Measurements from ENCODE around the gene UPB1. TPM values are rescaled to one million over a fixed set of nuclear protein-coding genes. Genes with fewer than 3 reads are reported as not detected.
"Not testable (repeated sequence)": the region's sequence is repeated elsewhere in the genome, so short reads cannot be mapped to it uniquely, and the experiment has no call there.

Gene UPB1
- total RNA-seq, 1 experiment from 2014 or later = not detected

- Mint-ChIP-seq H3K4me3 (ENCODE audit: unreplicated experiment) (no peak overlapping the region), H3K4me1 (ENCODE audit: insufficient read depth, unreplicated experiment) (no peaks in the 10 kb centered on the region), H3K27ac (ENCODE audit: low read depth, unreplicated experiment) (no peak overlapping the region), H3K9me3 (ENCODE audit: unreplicated experiment) (no peaks in the 10 kb centered on the region), H3K36me3 (ENCODE audit: insufficient read depth, unreplicated experiment) (no peaks in the 10 kb centered on the region), H3K27me3 (ENCODE audit: insufficient read depth, unreplicated experiment) (no peaks in the 10 kb centered on the region)
- no TSS peak for BruUV-seq (replicated peaks)
- ChIA-PET POLR2A (interaction anchor here (2.1 kb wide), 1 partner anchor 25 kb away, joined by 12 read pairs; the partner anchor contains the start of genes GUCD1 and SNRPD3), CTCF (interaction anchor here (0.6 to 1.5 kb wide), 7 partner anchors 9 to 205 kb away, joined by 3 to 11 read pairs (median 4); no protein-coding TSS in a partner anchor)
- no peak for DNase-seq (ENCODE audit: unreplicated experiment)
- intact Hi-C loops (cut with micrococcal nuclease) = no loop called here
- TF ChIP-seq, protein P1, sequence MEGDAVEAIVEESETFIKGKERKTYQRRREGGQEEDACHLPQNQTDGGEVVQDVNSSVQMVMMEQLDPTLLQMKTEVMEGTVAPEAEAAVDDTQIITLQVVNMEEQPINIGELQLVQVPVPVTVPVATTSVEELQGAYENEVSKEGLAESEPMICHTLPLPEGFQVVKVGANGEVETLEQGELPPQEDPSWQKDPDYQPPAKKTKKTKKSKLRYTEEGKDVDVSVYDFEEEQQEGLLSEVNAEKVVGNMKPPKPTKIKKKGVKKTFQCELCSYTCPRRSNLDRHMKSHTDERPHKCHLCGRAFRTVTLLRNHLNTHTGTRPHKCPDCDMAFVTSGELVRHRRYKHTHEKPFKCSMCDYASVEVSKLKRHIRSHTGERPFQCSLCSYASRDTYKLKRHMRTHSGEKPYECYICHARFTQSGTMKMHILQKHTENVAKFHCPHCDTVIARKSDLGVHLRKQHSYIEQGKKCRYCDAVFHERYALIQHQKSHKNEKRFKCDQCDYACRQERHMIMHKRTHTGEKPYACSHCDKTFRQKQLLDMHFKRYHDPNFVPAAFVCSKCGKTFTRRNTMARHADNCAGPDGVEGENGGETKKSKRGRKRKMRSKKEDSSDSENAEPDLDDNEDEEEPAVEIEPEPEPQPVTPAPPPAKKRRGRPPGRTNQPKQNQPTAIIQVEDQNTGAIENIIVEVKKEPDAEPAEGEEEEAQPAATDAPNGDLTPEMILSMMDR (IDR thresholded peaks at IDR 0.05; ENCODE audit: unreplicated experiment) = no peak
Measured at GRCh38 chr22:24529898-24530297, 34.8 kb downstream of the UPB1 start.

- CTCF ChIA-PET = interaction anchor here (1.2 to 1.3 kb wide), 2 partner anchors 9 to 205 kb away, joined by 3 to 5 read pairs; no protein-coding TSS in a partner anchor
- intact Hi-C loops (cut with micrococcal nuclease); H3K27me3 Mint-ChIP-seq (ENCODE audit: insufficient read depth, unreplicated experiment); H3K4me3 Mint-ChIP-seq (ENCODE audit: unreplicated experiment); H3K36me3 Mint-ChIP-seq (ENCODE audit: insufficient read depth, unreplicated experiment); BruUV-seq (replicated peaks); H3K27ac Mint-ChIP-seq (ENCODE audit: low read depth, unreplicated experiment); H3K4me1 Mint-ChIP-seq (ENCODE audit: insufficient read depth, unreplicated experiment); DNase-seq (ENCODE audit: unreplicated experiment); H3K9me3 Mint-ChIP-seq (ENCODE audit: unreplicated experiment): not testable (repeated sequence)
- POLR2A ChIA-PET = interaction anchor here (0.7 to 2.1 kb wide), 2 partner anchors 24 to 42 kb away, joined by 3 to 12 read pairs; partner anchors contain the start of genes GUCD1 and SNRPD3
Measured at GRCh38 chr22:24530968-24531367, 35.8 kb downstream of the UPB1 start.

DNA sequence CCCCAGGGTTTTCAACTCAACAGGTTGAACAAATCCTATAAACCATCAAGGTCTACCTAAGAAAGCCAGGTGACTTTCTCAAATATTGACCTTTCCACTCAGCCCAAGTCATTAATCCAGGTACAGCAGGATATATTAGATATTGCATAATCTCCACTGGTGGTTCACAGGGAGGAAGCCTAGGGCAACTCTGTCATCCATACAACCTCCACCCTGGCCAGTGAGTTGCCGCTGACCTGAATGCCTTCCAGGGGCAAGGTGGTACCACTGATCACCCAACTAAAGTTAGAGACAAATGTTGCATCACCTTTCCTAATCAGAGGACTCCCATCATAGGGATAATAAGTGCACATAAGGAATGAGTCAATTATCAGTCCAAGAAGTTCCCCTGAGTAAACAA, 36.9 kb downstream of the UPB1 start:
- Mint-ChIP-seq H3K27ac (ENCODE audit: low read depth, unreplicated experiment) (no peak overlapping the region), H3K4me1 (ENCODE audit: insufficient read depth, unreplicated experiment) (no peaks in the 10 kb centered on the region), H3K4me3 (ENCODE audit: unreplicated experiment) (no peak overlapping the region), H3K36me3 (ENCODE audit: insufficient read depth, unreplicated experiment) (no peaks in the 10 kb centered on the region), H3K27me3 (ENCODE audit: insufficient read depth, unreplicated experiment) (no peaks in the 10 kb centered on the region), H3K9me3 (ENCODE audit: unreplicated experiment) (no peaks in the 10 kb centered on the region)
- ChIA-PET POLR2A (no interaction called here), CTCF (interaction anchor here (0.5 to 1.2 kb wide), 2 partner anchors 10 to 108 kb away, joined by 3 to 5 read pairs; no protein-coding TSS in a partner anchor)
- TF ChIP-seq, protein P1 (IDR thresholded peaks at IDR 0.05; ENCODE audit: unreplicated experiment) = no peak
- intact Hi-C loops (cut with micrococcal nuclease) = no loop called here
- no TSS peak for BruUV-seq (replicated peaks)
- DNase-seq (ENCODE audit: unreplicated experiment) = no peak

DNA sequence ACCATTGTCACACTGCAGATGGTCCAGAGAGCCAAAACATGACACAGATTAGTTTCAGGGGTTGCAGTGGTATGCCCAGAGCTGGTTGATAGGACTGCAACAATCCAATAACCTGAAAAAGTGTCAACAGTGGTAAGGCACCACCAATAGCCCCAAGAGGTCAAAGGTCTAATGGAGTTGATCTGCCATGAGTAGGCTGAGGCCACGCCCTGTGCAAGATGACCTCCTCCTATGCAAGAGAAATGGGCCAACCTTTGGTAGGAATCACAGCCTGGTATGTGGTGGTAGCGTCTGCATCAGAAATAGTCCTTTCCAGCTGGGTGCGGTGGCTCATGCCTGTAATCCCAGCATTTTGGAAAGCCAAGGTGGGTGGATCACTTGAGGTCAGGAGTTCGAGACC, 40.2 kb downstream of the UPB1 start:
- intact Hi-C loops (cut with micrococcal nuclease) = no loop called here
- H3K4me3 Mint-ChIP-seq (ENCODE audit: unreplicated experiment) = no peak overlapping the region
- no peaks in the 10 kb centered on the region for H3K4me1 Mint-ChIP-seq (ENCODE audit: insufficient read depth, unreplicated experiment)
- peaks cover 11% of the 10 kb centered on the region for H3K36me3 Mint-ChIP-seq (ENCODE audit: insufficient read depth, unreplicated experiment)
- ChIA-PET CTCF (interaction anchor here (0.7 kb wide), 2 partner anchors 8 to 551 kb away, joined by 3 read pairs; no protein-coding TSS in a partner anchor), POLR2A (no interaction called here)
- no peaks in the 10 kb centered on the region for H3K9me3 Mint-ChIP-seq (ENCODE audit: unreplicated experiment)
- no TSS peak for BruUV-seq (replicated peaks)
- no peaks in the 10 kb centered on the region for H3K27me3 Mint-ChIP-seq (ENCODE audit: insufficient read depth, unreplicated experiment)
- H3K27ac Mint-ChIP-seq (ENCODE audit: low read depth, unreplicated experiment) = no peak overlapping the region
- TF ChIP-seq, protein P1 (IDR thresholded peaks at IDR 0.05; ENCODE audit: unreplicated experiment) = no peak
- no peak for DNase-seq (ENCODE audit: unreplicated experiment)
